ENCODE data around the gene CCDC171. TPM values are rescaled to one million over a fixed set of nuclear protein-coding genes. Genes with fewer than 3 reads are reported as not detected.

Gene CCDC171
- total and polyA plus RNA-seq, 12 donors: 0.29 to 2.4 (median 1.6) TPM

GRCh38 chr9:15936306-15936921 is 383.6 kb downstream of the CCDC171 start:
- intact Hi-C loops (cut with DNase I): no loop called here
- H3K4me3 ChIP-seq: no peak overlapping the region
- DNase-seq (peak in 1 of 2 donors; percentile 18), ATAC-seq (peak in 7 of 8 donors; percentile 58 to 89 (median 85))
- no peaks in the 10 kb centered on the region for H3K36me3 ChIP-seq
- 48 to 59% methylated on average over 5 of the region's 5 CpGs for WGBS, 2 donors
- H3K27ac ChIP-seq: peak overlapping the region in 2 of 10 donors; percentile 10 to 17
- no peaks in the 10 kb centered on the region for H3K27me3 ChIP-seq
- peaks cover 0 to 5% (median 0%) of the 10 kb centered on the region in 9 donors for H3K4me1 ChIP-seq
- H3K9me3 ChIP-seq: peaks cover 0 to 16% (median 3%) of the 10 kb centered on the region in 11 donors
- TF ChIP-seq CTCF (IDR thresholded peaks at IDR 0.05): no peak

- no peak overlapping the region for H3K27ac ChIP-seq
- H3K4me1 ChIP-seq: no peaks in the 10 kb centered on the region
- DNase-seq (no peak), ATAC-seq (no peak)
- no peak for TF ChIP-seq CTCF (IDR thresholded peaks at IDR 0.05)
- peaks cover 0 to 5% (median 0%) of the 10 kb centered on the region in 11 donors for H3K9me3 ChIP-seq
- H3K27me3 ChIP-seq: no peaks in the 10 kb centered on the region
- H3K36me3 ChIP-seq: no peaks in the 10 kb centered on the region
- no peak overlapping the region for H3K4me3 ChIP-seq
- intact Hi-C loops (cut with DNase I): no loop called here
- WGBS, 2 donors: 73 to 77% methylated on average over 3 of the region's 3 CpGs
Measured at GRCh38 chr9:15942831-15943424, 390.1 kb downstream of the CCDC171 start.

GRCh38 chr9:15944341-15944740 is 391.5 kb downstream of the CCDC171 start:
- no peak overlapping the region for H3K27ac ChIP-seq
- H3K27me3 ChIP-seq: no peaks in the 10 kb centered on the region
- no peak overlapping the region for H3K4me3 ChIP-seq
- no peak for TF ChIP-seq CTCF (IDR thresholded peaks at IDR 0.05)
- WGBS, 2 donors: 88 to 92% methylated on average over 3 of the region's 3 CpGs
- DNase-seq (no peak), ATAC-seq (no peak)
- H3K9me3 ChIP-seq: peaks cover 0 to 5% (median 0%) of the 10 kb centered on the region in 11 donors
- H3K36me3 ChIP-seq: no peaks in the 10 kb centered on the region
- H3K4me1 ChIP-seq: no peaks in the 10 kb centered on the region
- intact Hi-C loops (cut with DNase I): no loop called here

- 41 to 48% methylated on average over 1 of the region's 1 CpG for WGBS, 2 donors
- Histone ChIP-seq H3K36me3 (no peaks in the 10 kb centered on the region), H3K27me3 (no peaks in the 10 kb centered on the region), H3K27ac (no peak overlapping the region), H3K9me3 (peaks cover 0 to 5% (median 0%) of the 10 kb centered on the region in 11 donors), H3K4me3 (no peak overlapping the region), H3K4me1 (no peaks in the 10 kb centered on the region)
- no peak for ATAC-seq
- TF ChIP-seq CTCF (IDR thresholded peaks at IDR 0.05): no peak
- no peak for DNase-seq
- intact Hi-C loops (cut with DNase I): no loop called here
Measured at GRCh38 chr9:15959663-15960062, 406.8 kb downstream of the CCDC171 start.
